ENCODE results near the gene ATP6V1G1.

- TF ChIP-seq TAF1 (IDR thresholded peaks at IDR 0.05; ENCODE audit: borderline replicate concordance, insufficient read depth, low read length) (no peak), POLR2AphosphoS5 (IDR thresholded peaks at IDR 0.05; ENCODE audit: low read depth, low read length) (no peak), FOXP2 (optimal IDR thresholded peaks at IDR 0.05; ENCODE audit: borderline replicate concordance, extremely low read depth, extremely low read length, insufficient read depth) (no peak), REST (IDR thresholded peaks at IDR 0.05; ENCODE audit: insufficient read depth in 1 of 2, low read depth in 2 of 2, low read length in 2 of 2) (no peak), SIN3A (IDR thresholded peaks at IDR 0.05; ENCODE audit: borderline replicate concordance, insufficient read depth, low read length) (no peak)
These were observed 16.2 kb upstream of the ATP6V1G1 start for GRCh38 chr9:114571391-114571790.
